Omental fat pad (tissue), 4 donors: ENCODE results near the gene ALLC. TPM values are rescaled to one million over a fixed set of nuclear protein-coding genes. Genes with fewer than 3 reads are reported as not detected.

Source experiments
- ATAC-seq: fragments of 150-250 bp; one replicate; pipeline ENCODE4 v1.9.1; 2016; ENCODE audit warnings: mild to moderate bottlenecking, moderate library complexity; ENCODE audit not compliant: low FRiP score
- DNase-seq: peaks from one replicate; pipeline ENCODE4 v3.0.0-alpha.2; 2019; ENCODE audit warnings: low spot score
- total RNA-seq, 4 donors: library from RNA; depleted of rRNA; stranded (reverse); fragments of >200 nt; gene quantifications; one replicate each; pipeline ENCODE4 v1.1.0, GENCODE V29; 2016
- TF ChIP-seq, protein P1 (sequence below), 3 donors: fragments of 450-650 bp; IDR thresholded peaks; one replicate each; pipeline ENCODE4 v1.5.1; 2016 to 2017; ENCODE audit warnings: antibody characterized with exemption in 3 of 3, mild to moderate bottlenecking in 3 of 3, moderate library complexity in 2 of 3

ALLC gene
- total RNA-seq, 4 donors from 2014 or later, result not detected

DNA sequence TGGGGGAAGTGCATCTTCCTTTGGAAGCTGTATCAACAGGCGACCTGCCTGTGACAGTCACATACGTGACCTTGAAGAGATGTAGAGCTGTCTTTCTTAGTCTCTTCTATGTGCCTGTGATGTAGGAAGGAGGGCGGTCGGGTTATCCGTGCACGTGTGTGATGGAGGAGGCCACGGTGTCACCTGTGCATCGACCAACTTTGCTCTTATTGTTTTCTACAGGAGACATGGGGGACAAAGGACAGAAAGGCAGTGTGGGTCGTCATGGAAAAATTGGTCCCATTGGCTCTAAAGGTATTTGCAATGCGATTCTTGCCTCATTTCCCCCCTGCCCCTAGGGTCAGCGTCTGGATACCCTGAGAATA, 20.7 kb upstream of the ALLC start:
- ATAC-seq (no peak), DNase-seq (no peak)
- TF ChIP-seq, protein P1, sequence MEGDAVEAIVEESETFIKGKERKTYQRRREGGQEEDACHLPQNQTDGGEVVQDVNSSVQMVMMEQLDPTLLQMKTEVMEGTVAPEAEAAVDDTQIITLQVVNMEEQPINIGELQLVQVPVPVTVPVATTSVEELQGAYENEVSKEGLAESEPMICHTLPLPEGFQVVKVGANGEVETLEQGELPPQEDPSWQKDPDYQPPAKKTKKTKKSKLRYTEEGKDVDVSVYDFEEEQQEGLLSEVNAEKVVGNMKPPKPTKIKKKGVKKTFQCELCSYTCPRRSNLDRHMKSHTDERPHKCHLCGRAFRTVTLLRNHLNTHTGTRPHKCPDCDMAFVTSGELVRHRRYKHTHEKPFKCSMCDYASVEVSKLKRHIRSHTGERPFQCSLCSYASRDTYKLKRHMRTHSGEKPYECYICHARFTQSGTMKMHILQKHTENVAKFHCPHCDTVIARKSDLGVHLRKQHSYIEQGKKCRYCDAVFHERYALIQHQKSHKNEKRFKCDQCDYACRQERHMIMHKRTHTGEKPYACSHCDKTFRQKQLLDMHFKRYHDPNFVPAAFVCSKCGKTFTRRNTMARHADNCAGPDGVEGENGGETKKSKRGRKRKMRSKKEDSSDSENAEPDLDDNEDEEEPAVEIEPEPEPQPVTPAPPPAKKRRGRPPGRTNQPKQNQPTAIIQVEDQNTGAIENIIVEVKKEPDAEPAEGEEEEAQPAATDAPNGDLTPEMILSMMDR (IDR thresholded peaks at IDR 0.05), result no peak

DNA sequence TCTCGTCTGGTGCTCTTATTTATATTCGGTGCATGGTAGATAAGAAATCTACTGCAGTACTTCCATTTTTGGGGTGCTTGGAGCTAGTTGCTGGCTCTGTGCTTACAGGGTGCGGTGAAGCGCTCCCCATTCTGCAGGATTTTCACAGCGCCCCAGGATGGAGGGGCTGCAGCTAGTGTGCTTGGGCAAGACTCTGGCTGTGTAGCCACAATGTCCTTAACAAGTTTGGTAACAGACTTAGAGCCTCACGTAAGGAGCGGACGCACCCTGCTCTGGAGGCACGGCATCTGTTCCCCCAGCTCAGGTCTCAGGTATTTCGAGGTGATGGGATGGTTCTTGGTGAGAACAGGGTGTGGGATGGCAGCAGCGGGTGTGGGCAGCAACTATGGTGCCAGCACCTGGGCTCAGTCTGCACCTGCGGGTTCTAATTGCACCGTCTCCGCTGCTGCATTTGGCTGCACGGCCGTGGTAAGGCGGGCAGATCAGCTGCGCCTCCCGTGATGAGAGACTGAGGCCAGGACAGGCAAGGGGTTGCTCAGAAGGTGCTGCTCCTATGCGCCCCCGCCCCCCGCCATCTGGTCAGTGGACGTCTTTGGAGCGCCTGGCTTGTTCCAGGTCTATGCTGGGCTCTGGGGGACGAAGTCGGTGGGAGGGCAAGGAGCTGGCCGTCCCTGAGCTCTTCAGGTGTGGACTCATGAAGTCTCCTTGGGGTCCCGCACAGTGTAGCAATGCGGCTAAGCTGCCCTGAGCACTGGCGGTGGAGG, 20.1 kb upstream of the ALLC start:
- DNase-seq, result no peak

DNA sequence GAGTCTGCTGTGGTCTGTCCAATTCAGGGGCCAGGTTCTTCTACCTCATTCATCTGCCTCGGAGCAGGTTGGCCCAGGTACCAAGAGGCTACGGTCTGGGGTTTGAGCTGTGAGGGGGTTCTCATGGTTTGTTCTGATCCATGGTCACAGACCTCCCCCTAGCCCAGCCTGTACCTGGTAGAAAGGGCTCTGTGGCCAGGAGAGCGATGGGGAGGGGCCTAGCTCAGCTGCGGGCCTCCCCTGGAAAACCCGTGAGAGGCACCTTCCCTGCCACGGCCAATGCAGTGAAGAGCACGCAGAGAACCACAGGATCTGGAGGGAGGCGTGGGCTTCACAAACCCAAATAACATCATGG, 19.6 kb upstream of the ALLC start:
- TF ChIP-seq, protein P1 (IDR thresholded peaks at IDR 0.05), result no peak
- DNase-seq, result no peak
- no peak for ATAC-seq

More for the DNA sequence above, 20.1 kb upstream of the ALLC start:
- no peak for ATAC-seq
- TF ChIP-seq, protein P1 (IDR thresholded peaks at IDR 0.05), result no peak

DNA sequence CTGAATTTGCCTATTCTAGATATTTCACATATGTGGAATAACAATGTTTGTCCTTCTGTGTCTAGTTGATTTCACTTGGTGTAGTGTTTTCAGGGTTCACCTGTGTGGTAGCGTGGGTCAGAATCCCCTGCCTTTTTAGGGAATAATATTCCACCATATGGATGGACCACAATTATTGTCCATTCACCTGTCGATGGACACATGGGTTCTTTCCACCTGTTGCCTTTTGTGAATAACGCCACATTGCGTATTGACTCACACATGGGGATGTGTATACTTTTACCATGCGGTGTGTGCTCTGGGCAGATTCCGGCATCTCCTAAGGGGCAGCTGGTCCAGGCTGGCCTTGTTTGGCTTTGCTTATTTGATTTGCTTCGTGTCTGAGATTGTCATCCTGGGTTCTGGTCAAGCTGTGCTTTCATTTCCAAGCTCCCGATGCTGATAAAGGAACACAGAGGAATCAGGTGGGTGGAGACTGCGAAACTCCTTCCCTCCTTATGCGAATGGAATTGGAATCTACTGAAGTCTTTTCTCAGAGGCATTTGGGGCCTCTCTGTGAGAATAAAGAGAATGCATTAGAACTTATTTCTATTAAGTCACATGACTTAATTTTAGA, 18.9 kb upstream of the ALLC start:
- TF ChIP-seq, protein P1 (IDR thresholded peaks at IDR 0.05), result no peak
- ATAC-seq, result no peak
- DNase-seq, result no peak

DNA sequence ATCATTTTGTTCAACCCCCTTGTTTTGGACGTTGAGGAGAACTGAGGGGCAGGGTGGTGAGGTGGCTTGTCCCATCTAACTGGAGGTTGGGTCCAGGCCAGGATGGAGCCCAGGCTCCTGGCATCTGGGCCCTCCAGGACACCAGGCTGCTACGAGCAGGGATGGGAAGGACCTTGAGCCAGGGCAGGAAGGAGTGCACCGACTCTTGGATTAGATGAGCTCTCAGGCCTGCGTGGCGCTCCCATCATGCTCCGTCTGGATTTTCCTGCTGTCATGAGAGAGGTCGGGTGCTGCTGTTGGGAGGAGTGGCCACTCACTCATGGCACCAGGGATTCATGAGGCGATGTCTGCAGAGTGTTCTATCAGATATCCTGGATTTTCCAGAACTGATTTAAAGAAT, 18.3 kb upstream of the ALLC start:
- DNase-seq (no peak), ATAC-seq (no peak)
- TF ChIP-seq, protein P1 (IDR thresholded peaks at IDR 0.05), result no peak

DNA sequence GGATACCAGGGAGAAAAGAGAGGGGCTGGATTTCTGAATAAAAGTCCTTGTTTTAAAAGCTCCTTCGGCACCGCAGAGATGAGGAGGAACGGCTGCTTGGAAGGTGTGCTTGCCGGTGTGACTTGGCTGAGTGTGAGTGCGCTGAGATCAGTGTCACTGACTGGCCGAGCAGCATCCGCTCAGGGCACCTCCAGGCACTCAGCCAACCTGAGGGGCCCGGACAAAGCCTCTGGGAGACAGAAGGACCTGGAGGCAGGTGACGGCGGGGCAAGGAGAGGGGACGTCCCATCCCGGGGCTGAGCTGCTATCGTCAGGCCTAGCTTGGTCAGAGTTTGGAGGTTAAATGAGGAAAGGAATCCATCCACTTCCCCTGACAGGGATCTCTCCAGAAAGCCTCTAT, 16.8 kb upstream of the ALLC start:
- ATAC-seq (no peak), DNase-seq (no peak)
- TF ChIP-seq, protein P1 (IDR thresholded peaks at IDR 0.05), result no peak

DNA sequence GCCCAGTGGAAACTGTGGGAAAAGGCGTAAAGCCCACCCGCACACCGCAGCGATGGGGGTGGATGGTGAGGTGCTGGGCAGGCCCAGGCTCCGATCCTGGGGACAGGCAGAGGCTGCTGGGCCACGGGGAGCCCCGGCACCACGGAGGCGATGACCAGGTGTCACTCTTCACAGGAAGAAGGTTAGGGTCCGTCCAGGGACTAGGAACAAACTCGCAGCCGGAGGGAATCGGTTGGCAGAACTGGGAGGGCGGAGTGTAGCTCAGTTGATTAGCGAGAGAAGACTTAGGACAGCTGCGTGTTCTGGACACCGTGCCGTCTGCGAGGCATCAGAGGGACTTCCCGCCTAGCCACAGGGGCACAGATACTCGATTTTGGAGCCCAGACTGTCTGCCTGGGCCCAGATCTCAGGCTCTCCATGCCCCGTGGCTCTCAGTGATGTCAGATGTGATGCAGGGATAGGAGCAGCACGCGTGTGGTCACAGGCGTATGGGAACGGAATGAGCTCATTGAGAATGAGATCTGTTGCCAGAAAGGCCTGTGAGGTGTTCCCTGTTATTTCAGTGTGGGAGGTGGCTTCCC, 16.1 kb upstream of the ALLC start:
- ATAC-seq, result no peak

More for the DNA sequence above, 16.1 kb upstream of the ALLC start:
- DNase-seq, result no peak
- TF ChIP-seq, protein P1 (IDR thresholded peaks at IDR 0.05), result no peak
